Thoracic aorta (tissue), 2 donors: ENCODE data around the gene CLBA1. TPM values are rescaled to one million over a fixed set of nuclear protein-coding genes. Genes with fewer than 3 reads are reported as not detected.

Source experiments
- ATAC-seq: fragments of 150-250 bp; one replicate; pipeline ENCODE4 v1.8.0; 2017; ENCODE audit warnings: low read depth; ENCODE audit not compliant: insufficient number of reproducible peaks, low FRiP score
- DNase-seq: peaks from one replicate; pipeline ENCODE4 v3.0.0-alpha.2; 2020; ENCODE audit warnings: low spot score
- H3K27ac ChIP-seq, 2 donors: fragments of 200-600 bp; sonication (generic); 1 replicate in 1 of 2; 2 replicates in 1 of 2; pipeline ENCODE4 v1.5.1; 2016; ENCODE audit warnings: mild to moderate bottlenecking in 2 of 2, moderate library complexity in 2 of 2
- H3K27me3 ChIP-seq: fragments of 200-600 bp; sonication (generic); replicated peaks from 2 replicates; pipeline ENCODE4 v1.6.0; 2016; ENCODE audit warnings: mild to moderate bottlenecking; ENCODE audit not compliant: insufficient read depth
- H3K36me3 ChIP-seq: fragments of 200-600 bp; sonication (generic); one replicate; pipeline ENCODE4 v1.5.1; 2016
- H3K4me1 ChIP-seq, 2 donors: fragments of 200-600 bp; sonication (generic); 1 replicate in 1 of 2; 2 replicates in 1 of 2; pipeline versions ENCODE4 v1.5.1 to v1.6.0; 2016; ENCODE audit warnings: low read depth in 2 of 2, mild to moderate bottlenecking in 1 of 2; ENCODE audit not compliant: control insufficient read depth in 1 of 2
- H3K4me3 ChIP-seq: fragments of 200-600 bp; sonication (generic); 2 replicates; pipeline ENCODE4 v1.5.1; 2016; ENCODE audit warnings: mild to moderate bottlenecking
- H3K9me3 ChIP-seq: fragments of 200-600 bp; sonication (generic); 2 replicates; pipeline ENCODE4 v1.5.1; 2016
- total RNA-seq, 2 donors: library from RNA; depleted of rRNA; stranded (reverse); fragments of >200 nt; gene quantifications; one replicate each; pipeline versions ENCODE4 v1.1.0 to v1.2.3, GENCODE V29; 2016
- TF ChIP-seq, protein P1 (sequence below): fragments of 200-600 bp; sonication (generic); IDR thresholded peaks from one replicate; pipeline ENCODE4 v1.5.1; 2019; ENCODE audit warnings: antibody characterized with exemption

The CLBA1 gene
- total RNA-seq, 2 donors from 2014 or later, result 3.1 to 4.6 TPM

DNA sequence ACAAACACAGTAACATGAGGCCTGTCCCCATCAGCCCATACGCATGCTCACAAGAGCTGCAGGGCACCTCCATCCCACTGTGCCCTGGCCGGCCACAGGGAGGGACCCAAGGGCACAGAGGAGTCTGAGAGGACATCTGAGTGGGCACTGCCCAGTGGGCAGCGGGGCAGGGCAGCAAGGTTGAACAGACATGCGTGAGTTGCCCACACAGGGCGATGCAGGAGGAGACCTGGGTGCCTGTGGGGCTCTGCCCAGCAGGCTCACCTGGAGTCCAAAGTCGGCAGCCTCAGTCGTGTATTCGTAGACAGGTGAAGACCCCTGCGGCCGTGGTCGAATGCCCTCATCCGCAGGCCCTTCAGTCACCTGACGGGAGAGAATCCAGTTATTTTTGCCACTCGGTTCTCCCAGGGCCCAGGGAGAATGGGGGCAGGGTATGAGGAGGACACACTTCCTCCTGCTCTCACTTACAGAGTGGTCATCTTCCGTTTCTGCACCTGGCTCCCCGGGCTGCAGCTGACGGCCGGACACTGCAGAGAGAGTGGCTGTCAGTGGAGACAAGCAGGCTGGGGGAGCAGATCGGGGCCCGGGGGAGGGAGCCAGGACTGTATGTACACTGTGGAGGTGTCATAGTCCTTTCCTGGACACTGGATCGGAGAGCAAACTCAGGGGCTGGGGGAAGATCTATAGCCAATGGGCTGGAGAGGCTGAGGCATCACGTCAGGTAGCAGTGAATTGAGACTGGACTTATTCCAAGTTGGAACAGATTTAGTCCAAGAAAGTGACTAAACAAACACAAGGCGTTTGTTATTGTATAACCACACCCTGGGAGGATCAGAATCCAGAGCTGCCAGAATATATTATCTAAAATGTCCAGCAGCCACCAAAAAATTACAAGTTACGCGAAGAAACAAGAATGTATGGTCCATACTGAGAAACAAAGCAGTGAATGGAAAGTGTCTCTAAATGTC is 28.2 kb upstream of the CLBA1 start:
- TF ChIP-seq, protein P1, sequence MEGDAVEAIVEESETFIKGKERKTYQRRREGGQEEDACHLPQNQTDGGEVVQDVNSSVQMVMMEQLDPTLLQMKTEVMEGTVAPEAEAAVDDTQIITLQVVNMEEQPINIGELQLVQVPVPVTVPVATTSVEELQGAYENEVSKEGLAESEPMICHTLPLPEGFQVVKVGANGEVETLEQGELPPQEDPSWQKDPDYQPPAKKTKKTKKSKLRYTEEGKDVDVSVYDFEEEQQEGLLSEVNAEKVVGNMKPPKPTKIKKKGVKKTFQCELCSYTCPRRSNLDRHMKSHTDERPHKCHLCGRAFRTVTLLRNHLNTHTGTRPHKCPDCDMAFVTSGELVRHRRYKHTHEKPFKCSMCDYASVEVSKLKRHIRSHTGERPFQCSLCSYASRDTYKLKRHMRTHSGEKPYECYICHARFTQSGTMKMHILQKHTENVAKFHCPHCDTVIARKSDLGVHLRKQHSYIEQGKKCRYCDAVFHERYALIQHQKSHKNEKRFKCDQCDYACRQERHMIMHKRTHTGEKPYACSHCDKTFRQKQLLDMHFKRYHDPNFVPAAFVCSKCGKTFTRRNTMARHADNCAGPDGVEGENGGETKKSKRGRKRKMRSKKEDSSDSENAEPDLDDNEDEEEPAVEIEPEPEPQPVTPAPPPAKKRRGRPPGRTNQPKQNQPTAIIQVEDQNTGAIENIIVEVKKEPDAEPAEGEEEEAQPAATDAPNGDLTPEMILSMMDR, result no peak
- H3K4me3 ChIP-seq, result no peak overlapping the region
- H3K36me3 ChIP-seq, result peaks cover 12% of the 10 kb centered on the region
- H3K4me1 ChIP-seq, result no peaks in the 10 kb centered on the region
- no peaks in the 10 kb centered on the region for H3K9me3 ChIP-seq
- ATAC-seq, result no peak
- H3K27me3 ChIP-seq, result no peaks in the 10 kb centered on the region
- no peak overlapping the region for H3K27ac ChIP-seq
- DNase-seq, result no peak

DNA sequence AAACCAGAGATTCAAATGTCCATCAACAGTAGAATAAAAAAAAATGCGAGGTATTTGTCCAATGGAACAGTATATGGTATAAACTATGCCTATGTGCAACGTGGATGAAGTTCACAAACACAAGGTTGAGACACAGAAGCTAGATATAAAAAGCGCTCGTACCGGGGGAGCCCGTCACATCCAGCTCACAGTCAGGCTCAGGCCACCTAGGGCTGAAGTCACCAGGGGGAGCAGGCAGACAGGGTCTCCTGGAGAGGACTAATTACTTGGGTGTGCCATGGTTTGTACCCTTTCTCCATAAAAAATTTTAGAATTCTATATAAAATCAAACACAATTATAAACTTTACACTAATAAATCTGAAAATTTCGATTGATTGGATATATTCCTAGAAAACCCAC is 21.0 kb upstream of the CLBA1 start:
- ATAC-seq (no peak), DNase-seq (no peak)
- H3K27me3 ChIP-seq, result no peaks in the 10 kb centered on the region
- no peak overlapping the region for H3K27ac ChIP-seq
- TF ChIP-seq, protein P1, result no peak
- no peaks in the 10 kb centered on the region for H3K9me3 ChIP-seq
- H3K4me3 ChIP-seq, result no peak overlapping the region
- peaks cover 4 to 27% of the 10 kb centered on the region in 2 donors for H3K4me1 ChIP-seq
- H3K36me3 ChIP-seq, result no peaks in the 10 kb centered on the region

DNA sequence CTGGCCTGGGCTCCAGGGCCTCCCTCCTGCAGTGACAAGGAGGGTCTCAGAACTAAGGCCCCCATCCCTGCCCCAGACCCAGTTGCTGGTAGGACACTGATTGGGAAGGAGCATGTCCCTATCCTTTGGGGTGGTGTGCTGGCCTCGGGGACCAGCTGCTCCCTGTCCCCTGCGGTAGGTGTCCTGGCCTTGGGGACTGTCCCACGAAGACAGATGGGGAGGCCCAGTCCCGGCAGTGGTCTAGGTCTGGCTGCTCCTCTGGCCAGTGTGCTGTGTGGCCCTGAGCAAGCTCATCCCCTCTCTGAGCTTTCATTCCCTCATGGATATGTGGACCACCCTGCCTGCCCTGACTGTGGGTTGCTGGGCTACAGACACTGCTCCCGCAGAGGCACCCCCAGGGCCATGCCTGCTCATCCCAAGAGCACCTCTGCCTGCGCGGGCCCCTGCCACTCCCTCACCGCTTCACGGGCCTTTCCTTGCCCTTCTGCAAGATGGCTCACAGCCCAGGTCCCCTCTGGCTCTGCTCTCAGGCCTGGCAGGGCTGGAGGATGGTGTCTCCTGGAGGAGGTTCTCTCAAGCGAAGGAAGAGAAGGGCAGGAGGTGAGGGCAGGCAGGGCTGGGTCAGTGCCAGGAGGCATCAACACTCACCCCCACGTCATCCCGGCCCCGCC is 19.9 kb upstream of the CLBA1 start:
- Histone ChIP-seq H3K9me3 (no peaks in the 10 kb centered on the region), H3K27ac (no peak overlapping the region), H3K4me1 (peaks cover 7 to 31% of the 10 kb centered on the region in 2 donors), H3K27me3 (no peaks in the 10 kb centered on the region), H3K36me3 (no peaks in the 10 kb centered on the region), H3K4me3 (no peak overlapping the region)
- no peak for ATAC-seq
- TF ChIP-seq, protein P1, result no peak
- DNase-seq, result no peak

DNA sequence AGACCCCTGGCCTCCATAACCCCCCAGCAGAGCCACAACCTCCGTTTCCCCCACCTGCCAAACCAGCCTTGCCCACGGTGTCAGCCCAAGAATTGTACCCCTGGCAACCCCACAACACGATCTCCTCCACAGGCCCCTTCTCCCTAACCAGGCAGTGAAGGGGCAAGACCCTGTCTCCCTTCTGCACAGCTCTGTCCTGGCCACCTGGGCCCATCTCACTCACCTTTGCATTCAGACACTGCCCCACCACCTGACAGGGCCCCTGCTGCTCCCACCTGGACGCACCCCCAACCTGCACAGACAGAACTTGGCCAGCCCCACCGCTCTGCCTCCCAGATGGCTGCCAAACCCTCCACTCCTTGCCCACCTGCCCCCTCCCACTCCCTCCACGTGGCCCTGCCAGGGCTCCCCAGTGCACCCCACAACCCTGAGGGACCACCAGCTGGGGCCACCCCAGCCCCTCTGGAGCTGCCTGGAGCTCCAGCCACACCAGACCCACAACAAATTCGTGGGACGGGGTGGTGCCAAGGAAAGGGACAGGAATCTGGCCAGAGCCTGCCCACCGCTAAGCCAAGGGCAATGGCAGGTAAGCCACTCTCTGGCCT is 19.2 kb upstream of the CLBA1 start:
- no peaks in the 10 kb centered on the region for H3K36me3 ChIP-seq
- H3K4me1 ChIP-seq, result peaks cover 9 to 34% of the 10 kb centered on the region in 2 donors
- H3K27me3 ChIP-seq, result no peaks in the 10 kb centered on the region
- no peak for DNase-seq
- no peaks in the 10 kb centered on the region for H3K9me3 ChIP-seq
- H3K27ac ChIP-seq, result peak overlapping the region; percentile 70 to 94
- ATAC-seq, result no peak
- no peak overlapping the region for H3K4me3 ChIP-seq
- TF ChIP-seq, protein P1, result no peak

DNA sequence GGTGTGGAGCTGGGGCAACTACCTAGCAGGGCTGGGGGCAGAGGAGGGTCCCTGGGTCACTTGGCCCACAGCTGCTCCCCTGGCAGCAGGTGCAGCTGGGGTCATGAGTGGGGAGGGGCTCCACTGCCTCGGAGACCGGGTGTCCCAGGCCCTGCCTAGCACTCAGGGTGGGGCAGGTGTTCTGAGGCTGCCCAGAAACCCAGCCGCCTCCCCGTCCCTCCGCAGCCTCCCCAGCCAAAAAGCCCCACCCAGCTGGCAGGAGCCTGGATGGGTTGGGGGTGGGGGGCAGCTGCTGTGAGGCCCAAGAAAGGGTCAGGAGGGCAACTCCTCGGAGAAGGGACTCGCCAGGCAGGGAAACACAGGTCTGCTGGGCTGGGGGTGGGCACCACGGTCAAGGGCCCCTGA is 18.6 kb upstream of the CLBA1 start:
- H3K4me3 ChIP-seq, result peak overlapping the region; percentile 54
- H3K27ac ChIP-seq, result peak overlapping the region; percentile 70 to 94
- H3K36me3 ChIP-seq, result no peaks in the 10 kb centered on the region
- DNase-seq, result no peak
- no peaks in the 10 kb centered on the region for H3K27me3 ChIP-seq
- peaks cover 9 to 39% of the 10 kb centered on the region in 2 donors for H3K4me1 ChIP-seq
- TF ChIP-seq, protein P1, result no peak
- no peaks in the 10 kb centered on the region for H3K9me3 ChIP-seq
- no peak for ATAC-seq
